Fibroblast of lung (primary cell): ENCODE measurements around the gene FRK. TPM values are rescaled to one million over a fixed set of nuclear protein-coding genes. Genes with fewer than 3 reads are reported as not detected.
"Not testable (repeated sequence)": the region's sequence is repeated elsewhere in the genome, so short reads cannot be mapped to it uniquely, and the experiment has no call there.

Experiments used
- DNase-seq, 2 donors: peaks; one replicate each; pipeline versions ENCODE4 v3.0.0 to v3.0.0-alpha.2; 2010; ENCODE audit warnings: low read depth in 2 of 2
- H2AFZ ChIP-seq: 2 replicates; pipeline ENCODE4 v1.5.1; 2012; ENCODE audit warnings: low read length, control low read depth, inconsistent platforms
- H3K27ac ChIP-seq: 2 replicates; pipeline ENCODE4 v1.5.1; 2011; ENCODE audit warnings: low read length, control low read depth; ENCODE audit not compliant: insufficient read depth
- H3K27me3 ChIP-seq: 2 replicates; pipeline ENCODE4 v1.5.1; 2011; ENCODE audit warnings: mild to moderate bottlenecking, low read length; ENCODE audit not compliant: control insufficient read depth, insufficient read depth
- H3K36me3 ChIP-seq: 2 replicates; pipeline ENCODE4 v1.5.1; 2011; ENCODE audit warnings: low read length; ENCODE audit not compliant: control insufficient read depth, insufficient read depth
- H3K4me1 ChIP-seq: 2 replicates; pipeline ENCODE4 v1.5.1; 2011; ENCODE audit warnings: low read length; ENCODE audit not compliant: control insufficient read depth, insufficient read depth; ENCODE audit errors: extremely low read depth
- H3K4me2 ChIP-seq: 2 replicates; pipeline ENCODE4 v1.5.1; 2011; ENCODE audit warnings: low read length, control low read depth; ENCODE audit not compliant: insufficient read depth; ENCODE audit errors: extremely low read depth
- H3K4me3 ChIP-seq, 4 experiments: fragments of 200-600 bp in 1 of 4; sonication (generic) in 1 of 4; replicated peaks in 1 of 4; 2 replicates each; pipeline ENCODE4 v1.5.1; 2011 to 2016; ENCODE audit warnings: low read length in 4 of 4, low read depth in 3 of 4, mild to moderate bottlenecking in 3 of 4, control low read depth in 2 of 4, inconsistent platforms in 1 of 4, mixed read lengths in 1 of 4; ENCODE audit not compliant: insufficient read depth in 1 of 4; ENCODE audit errors: control extremely low read depth in 1 of 4
- H3K79me2 ChIP-seq: 2 replicates; pipeline ENCODE4 v1.5.1; 2012; ENCODE audit warnings: mild to moderate bottlenecking, low read length, inconsistent platforms; ENCODE audit not compliant: control insufficient read depth, insufficient read depth
- H3K9ac ChIP-seq: 2 replicates; pipeline ENCODE4 v1.5.1; 2011; ENCODE audit warnings: mild to moderate bottlenecking, low read length, control low read depth; ENCODE audit not compliant: insufficient read depth
- H3K9me3 ChIP-seq: 2 replicates; pipeline ENCODE4 v1.5.1; 2012; ENCODE audit warnings: low read depth, low read length; ENCODE audit not compliant: control insufficient read depth, insufficient read depth
- H4K20me1 ChIP-seq: 2 replicates; pipeline ENCODE4 v1.5.1; 2011; ENCODE audit warnings: low read length; ENCODE audit not compliant: control insufficient read depth, insufficient read depth; ENCODE audit errors: extremely low read depth
- EZH2 ChIP-seq: IDR thresholded peaks from 2 replicates; pipeline ENCODE4 v1.5.1; 2012; ENCODE audit warnings: low read length, control low read depth, mild to moderate bottlenecking; ENCODE audit errors: missing control alignments
- polyA plus RNA-seq, 2 donors: library from polyadenylated mRNA; depleted of rRNA in 1 of 2; stranded (reverse) in 1 of 2; unstranded in 1 of 2; fragments of >200 nt; gene quantifications; 2 replicates each; pipeline ENCODE4 v1.2.1, GENCODE V29; 2011 to 2012; ENCODE audit warnings: missing spikeins in 1 of 2
- total RNA-seq: library from RNA; depleted of rRNA; stranded (reverse); fragments of >200 nt; gene quantifications from 2 replicates; pipeline ENCODE4 v1.2.1, GENCODE V29; 2014
- TF ChIP-seq, protein P1 (sequence below), 2 donors: IDR thresholded peaks in 1 of 2; conservative IDR thresholded peaks in 1 of 2; 1 replicate in 1 of 2; 2 replicates in 1 of 2; pipeline ENCODE4 v1.5.1; 2011 to 2012; ENCODE audit warnings: low read length in 2 of 2, control low read depth in 1 of 2, inconsistent platforms in 1 of 2, low read depth in 1 of 2, mild to moderate bottlenecking in 1 of 2

Gene FRK
- total and polyA plus RNA-seq, 2 donors (not counting 1 experiment from before 2014, with no cell fraction given) = 0.18 to 0.33 TPM

- DNase-seq = peak; percentile 54 to 83
- H3K4me2 ChIP-seq = no peak overlapping the region
These were observed 128.2 kb downstream of the FRK start for GRCh38 chr6:115932481-115932880.

GRCh38 chr6:115928000-115928399 is 132.7 kb downstream of the FRK start:
- not testable (repeated sequence) for H3K79me2 ChIP-seq, H3K9ac ChIP-seq, H2AFZ ChIP-seq, H3K4me3 ChIP-seq, H3K4me2 ChIP-seq, H3K27me3 ChIP-seq, H3K9me3 ChIP-seq, H3K4me1 ChIP-seq, H3K36me3 ChIP-seq, DNase-seq, H4K20me1 ChIP-seq, H3K27ac ChIP-seq

More at GRCh38 chr6:115932481-115932880, 128.2 kb downstream of the FRK start:
- Histone ChIP-seq H3K27me3 (no peaks in the 10 kb centered on the region), H4K20me1 (no peaks in the 10 kb centered on the region), H2AFZ (no peak overlapping the region), H3K79me2 (no peaks in the 10 kb centered on the region), H3K36me3 (no peaks in the 10 kb centered on the region), H3K9me3 (no peaks in the 10 kb centered on the region), H3K9ac (no peak overlapping the region), H3K4me3 (no peak overlapping the region), H3K27ac (no peak overlapping the region), H3K4me1 (no peaks in the 10 kb centered on the region)
- TF ChIP-seq EZH2 = no peak
- TF ChIP-seq, protein P1, sequence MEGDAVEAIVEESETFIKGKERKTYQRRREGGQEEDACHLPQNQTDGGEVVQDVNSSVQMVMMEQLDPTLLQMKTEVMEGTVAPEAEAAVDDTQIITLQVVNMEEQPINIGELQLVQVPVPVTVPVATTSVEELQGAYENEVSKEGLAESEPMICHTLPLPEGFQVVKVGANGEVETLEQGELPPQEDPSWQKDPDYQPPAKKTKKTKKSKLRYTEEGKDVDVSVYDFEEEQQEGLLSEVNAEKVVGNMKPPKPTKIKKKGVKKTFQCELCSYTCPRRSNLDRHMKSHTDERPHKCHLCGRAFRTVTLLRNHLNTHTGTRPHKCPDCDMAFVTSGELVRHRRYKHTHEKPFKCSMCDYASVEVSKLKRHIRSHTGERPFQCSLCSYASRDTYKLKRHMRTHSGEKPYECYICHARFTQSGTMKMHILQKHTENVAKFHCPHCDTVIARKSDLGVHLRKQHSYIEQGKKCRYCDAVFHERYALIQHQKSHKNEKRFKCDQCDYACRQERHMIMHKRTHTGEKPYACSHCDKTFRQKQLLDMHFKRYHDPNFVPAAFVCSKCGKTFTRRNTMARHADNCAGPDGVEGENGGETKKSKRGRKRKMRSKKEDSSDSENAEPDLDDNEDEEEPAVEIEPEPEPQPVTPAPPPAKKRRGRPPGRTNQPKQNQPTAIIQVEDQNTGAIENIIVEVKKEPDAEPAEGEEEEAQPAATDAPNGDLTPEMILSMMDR (conservative IDR thresholded peaks at IDR 0.05 in 1 of 2, IDR thresholded peaks at IDR 0.05 in 1 of 2; ENCODE audit: low read depth in 1 of 2, low read length in 2 of 2) = no peak

DNA sequence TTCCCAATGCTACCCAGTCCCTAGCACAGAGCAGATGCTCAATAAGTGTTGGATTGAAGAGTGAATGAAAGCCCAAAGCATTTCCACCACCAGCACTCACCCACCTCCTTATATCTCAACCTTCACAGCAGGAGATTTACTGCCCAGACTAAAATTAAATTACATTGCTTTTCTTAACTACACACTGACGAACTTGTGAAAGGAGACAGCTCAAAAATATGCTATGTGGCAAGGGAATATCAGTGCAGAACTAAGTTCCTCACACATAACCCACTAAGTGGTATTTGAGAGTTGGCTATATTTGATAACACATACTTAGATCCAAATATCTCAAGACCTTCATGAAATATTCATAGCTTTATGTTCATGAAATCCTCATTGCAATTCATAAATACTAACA is 137.7 kb downstream of the FRK start:
- Histone ChIP-seq H3K27ac (no peak overlapping the region), H3K9me3 (no peaks in the 10 kb centered on the region), H3K4me2 (no peak overlapping the region), H2AFZ (no peak overlapping the region), H3K9ac (no peak overlapping the region), H3K36me3 (no peaks in the 10 kb centered on the region), H3K27me3 (no peaks in the 10 kb centered on the region), H3K4me1 (no peaks in the 10 kb centered on the region), H3K4me3 (no peak overlapping the region), H4K20me1 (no peaks in the 10 kb centered on the region), H3K79me2 (no peaks in the 10 kb centered on the region)
- no peak for TF ChIP-seq EZH2
- TF ChIP-seq, protein P1 (conservative IDR thresholded peaks at IDR 0.05 in 1 of 2, IDR thresholded peaks at IDR 0.05 in 1 of 2; ENCODE audit: low read depth in 1 of 2, low read length in 2 of 2) = no peak
- DNase-seq = no peak
